Parathyroid adenoma (tissue), 2 donors: ENCODE results near the gene ZNF24.

ENCODE experiments used
- H2AFZ ChIP-seq: fragments of 300-600 bp; sonication (generic); one replicate; pipeline ENCODE4 v1.7.0; 2017; ENCODE audit warnings: antibody characterized with exemption, mild to moderate bottlenecking
- H3K27ac ChIP-seq: fragments of 300-600 bp; sonication (generic); one replicate; pipeline ENCODE4 v1.7.0; 2017
- H3K27me3 ChIP-seq: fragments of 300-600 bp; sonication (generic); one replicate; pipeline ENCODE4 v1.7.0; 2017; ENCODE audit warnings: low read length; ENCODE audit not compliant: control insufficient read depth, insufficient read depth
- H3K36me3 ChIP-seq: fragments of 300-600 bp; sonication (generic); one replicate; pipeline ENCODE4 v1.7.0; 2017; ENCODE audit warnings: low read length; ENCODE audit not compliant: control insufficient read depth, insufficient read depth
- H3K4me1 ChIP-seq: fragments of 300-600 bp; sonication (generic); one replicate; pipeline ENCODE4 v1.7.0; 2017; ENCODE audit warnings: control low read depth
- H3K4me2 ChIP-seq: fragments of 300-600 bp; sonication (generic); one replicate; pipeline ENCODE4 v1.7.0; 2017; ENCODE audit warnings: low read length
- H3K4me3 ChIP-seq: fragments of 300-600 bp; sonication (generic); one replicate; pipeline ENCODE4 v1.7.0; 2017; ENCODE audit warnings: low read depth, low read length
- H3K79me2 ChIP-seq: fragments of 300-600 bp; sonication (generic); one replicate; pipeline ENCODE4 v1.7.0; 2017; ENCODE audit warnings: control low read depth
- H3K9ac ChIP-seq: fragments of 300-600 bp; sonication (generic); one replicate; pipeline ENCODE4 v1.7.0; 2017; ENCODE audit warnings: mild to moderate bottlenecking
- H3K9me3 ChIP-seq: fragments of 300-600 bp; sonication (generic); one replicate; pipeline ENCODE4 v1.7.0; 2017; ENCODE audit warnings: low read length; ENCODE audit not compliant: control insufficient read depth
- CTCF ChIP-seq: fragments of 300-600 bp; sonication (generic); IDR thresholded peaks from one replicate; pipeline ENCODE4 v1.7.0; 2017; ENCODE audit warnings: antibody characterized with exemption, mild to moderate bottlenecking
- donor health status: primary hyperparathyroidism.

ZNF24 gene

GRCh38 chr18:35328868-35329267, 15.4 kb downstream of the ZNF24 start:
- Histone ChIP-seq H3K4me2 (no peak overlapping the region), H3K27me3 (no peaks in the 10 kb centered on the region), H3K36me3 (no peaks in the 10 kb centered on the region), H3K4me3 (no peak overlapping the region), H3K79me2 (no peaks in the 10 kb centered on the region), H3K9me3 (no peaks in the 10 kb centered on the region), H3K4me1 (no peaks in the 10 kb centered on the region), H3K9ac (no peak overlapping the region), H2AFZ (no peak overlapping the region), H3K27ac (no peak overlapping the region)
- TF ChIP-seq CTCF: no peak

DNA sequence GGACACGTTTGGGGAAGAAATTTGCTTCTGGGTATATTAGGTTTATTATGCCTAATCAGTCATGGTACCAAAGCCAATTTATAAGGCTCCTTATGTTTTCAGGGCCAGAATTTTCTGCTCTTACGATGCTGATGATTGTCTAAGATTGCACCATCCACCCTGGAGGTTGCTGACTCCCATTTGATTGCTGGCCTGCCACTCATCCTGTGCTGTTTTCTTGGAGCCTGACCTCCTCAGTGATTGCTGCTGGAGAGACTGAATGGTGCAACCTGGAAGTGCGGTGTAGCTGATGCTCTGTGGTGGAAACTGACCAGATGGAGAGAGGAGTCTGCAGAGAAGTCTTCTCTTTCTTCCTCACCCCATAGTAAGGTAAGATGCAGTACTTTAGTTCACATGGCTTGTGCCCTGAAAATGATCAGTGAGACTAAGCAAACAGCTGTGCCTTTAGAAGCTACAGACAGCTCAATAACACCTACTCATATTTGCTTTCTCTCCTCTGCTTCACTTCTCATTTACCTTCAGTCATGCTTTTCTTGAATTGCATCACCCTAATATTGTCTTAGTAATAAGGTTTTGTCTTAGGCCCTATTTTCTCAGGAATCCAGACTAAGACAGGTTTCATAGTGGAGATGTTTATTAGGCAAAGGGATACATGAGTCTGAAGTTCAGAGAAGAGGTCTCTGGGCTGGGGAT, 17.4 kb downstream of the ZNF24 start:
- H3K4me2 ChIP-seq: no peak overlapping the region
- H2AFZ ChIP-seq: no peak overlapping the region
- no peaks in the 10 kb centered on the region for H3K9me3 ChIP-seq
- H3K4me1 ChIP-seq: no peaks in the 10 kb centered on the region
- TF ChIP-seq CTCF: no peak
- no peak overlapping the region for H3K27ac ChIP-seq
- H3K79me2 ChIP-seq: no peaks in the 10 kb centered on the region
- H3K27me3 ChIP-seq: no peaks in the 10 kb centered on the region
- no peak overlapping the region for H3K9ac ChIP-seq
- no peak overlapping the region for H3K4me3 ChIP-seq
- H3K36me3 ChIP-seq: no peaks in the 10 kb centered on the region

GRCh38 chr18:35324926-35325655, 19.1 kb downstream of the ZNF24 start:
- Histone ChIP-seq H3K27me3 (no peaks in the 10 kb centered on the region), H3K27ac (no peak overlapping the region), H2AFZ (no peak overlapping the region)

GRCh38 chr18:35322486-35323458, 21.4 kb downstream of the ZNF24 start:
- Histone ChIP-seq H3K27me3 (no peaks in the 10 kb centered on the region), H3K36me3 (no peaks in the 10 kb centered on the region), H3K4me3 (no peak overlapping the region), H3K4me1 (no peaks in the 10 kb centered on the region), H3K4me2 (no peak overlapping the region), H3K9ac (no peak overlapping the region), H2AFZ (no peak overlapping the region), H3K79me2 (no peaks in the 10 kb centered on the region), H3K27ac (no peak overlapping the region), H3K9me3 (no peaks in the 10 kb centered on the region)
- TF ChIP-seq CTCF: no peak

More at GRCh38 chr18:35324926-35325655, 19.1 kb downstream of the ZNF24 start:
- no peaks in the 10 kb centered on the region for H3K36me3 ChIP-seq
- H3K4me1 ChIP-seq: no peaks in the 10 kb centered on the region
- TF ChIP-seq CTCF: no peak
- no peaks in the 10 kb centered on the region for H3K79me2 ChIP-seq
- H3K9ac ChIP-seq: no peak overlapping the region
- no peak overlapping the region for H3K4me2 ChIP-seq
- H3K9me3 ChIP-seq: no peaks in the 10 kb centered on the region
- H3K4me3 ChIP-seq: no peak overlapping the region
